Parietal lobe (tissue), 2 donors: ENCODE data around the gene COPS7A. TPM values are rescaled to one million over a fixed set of nuclear protein-coding genes. Genes with fewer than 3 reads are reported as not detected.

Experiments
- small RNA-seq: library from RNA; depleted of rRNA; stranded (forward); fragments of <200 nt; gene quantifications from one replicate; pipeline ENCODE3, GENCODE V24; 2014; ENCODE audit warnings: low replicate concordance
- total RNA-seq: library from RNA; depleted of rRNA; stranded (reverse); fragments of >200 nt; gene quantifications from one replicate; pipeline ENCODE4 v1.2.3, GENCODE V29; 2014

COPS7A gene
- total RNA-seq = 39.4 TPM

GRCh38 chr12:6723607-6724408 lies at the start of gene COPS7A:
Gene COPS7A (plus strand): TSS chr12:6724046. CDS start chr12:6724657, 611 bp downstream.

GRCh38 chr12:6688999-6689882 lies 34.6 kb upstream of the COPS7A start, which contains the start of gene ZNF384:
Gene ZNF384 (minus strand): TSS chr12:6689375. CDS start chr12:6679520, 9,855 bp downstream.

GRCh38 chr12:6700646-6701051 lies 23.2 kb upstream of the COPS7A start, which contains the start of gene PIANP:
Gene PIANP (minus strand): TSS chr12:6700815. CDS start chr12:6698061, 2,754 bp downstream.

GRCh38 chr12:6752921-6753771 lies 29.3 kb downstream of the COPS7A start, which contains the start of gene MLF2:
Gene MLF2 (minus strand): TSS chr12:6753141. CDS start chr12:6752334, 807 bp downstream.

GRCh38 chr12:6765634-6766581 lies 42.1 kb downstream of the COPS7A start, which contains the start of gene PTMS:
Gene PTMS (plus strand): TSS chr12:6766363. CDS start chr12:6766706, 343 bp downstream.

GRCh38 chr12:6772331-6772695 lies 48.5 kb downstream of the COPS7A start, which contains the start of gene LAG3:
Gene LAG3 (plus strand): TSS chr12:6772520. CDS start chr12:6772853, 333 bp downstream.

Small RNA genes lying within 50 kb of the gene (small RNA-seq; reads per million reads assigned to genes)
- gene RNU6-781P = not detected

Other genes starting within 250 kb of the COPS7A start
- 33.5 TPM for gene MRPL51, start 230.8 kb upstream of the COPS7A start, total RNA-seq
- gene NCAPD2, start 229.9 kb upstream of the COPS7A start, total RNA-seq = 19.4 TPM
- 1,745 TPM for gene GAPDH, start 189.5 kb upstream of the COPS7A start, total RNA-seq
- gene IFFO1, start 168.0 kb upstream of the COPS7A start, total RNA-seq = 6.6 TPM
- gene NOP2, start 155.8 kb upstream of the COPS7A start, total RNA-seq = 18.5 TPM
- 210 TPM for gene CHD4, start 116.7 kb upstream of the COPS7A start, total RNA-seq
- 0.94 TPM for gene LPAR5, start 88.1 kb upstream of the COPS7A start, total RNA-seq
- 1.6 TPM for gene ACRBP, start 76.6 kb upstream of the COPS7A start, total RNA-seq
- 83.6 TPM for gene ING4, start 60.9 kb upstream of the COPS7A start, total RNA-seq
- gene ZNF384, start 34.7 kb upstream of the COPS7A start, total RNA-seq = 32.2 TPM
- 4.1 TPM for gene PIANP, start 23.2 kb upstream of the COPS7A start, total RNA-seq
- gene MLF2, start 29.1 kb downstream of the COPS7A start, total RNA-seq = 110 TPM
- 64.5 TPM for gene PTMS, start 42.3 kb downstream of the COPS7A start, total RNA-seq
- not detected for gene LAG3, start 48.5 kb downstream of the COPS7A start, total RNA-seq
- 1.9 TPM for gene CD4, start 65.5 kb downstream of the COPS7A start, total RNA-seq
- gene GPR162, start 97.8 kb downstream of the COPS7A start, total RNA-seq = 57.0 TPM
- gene P3H3, start 104.4 kb downstream of the COPS7A start, total RNA-seq = 25.7 TPM
- gene GNB3, start 116.9 kb downstream of the COPS7A start, total RNA-seq = 5.9 TPM
- 4.1 TPM for gene CDCA3, start 127.2 kb downstream of the COPS7A start, total RNA-seq
- 64.8 TPM for gene USP5, start 128.1 kb downstream of the COPS7A start, total RNA-seq
- 181 TPM for gene TPI1, start 143.5 kb downstream of the COPS7A start, total RNA-seq
- 2.8 TPM for gene SPSB2, start 149.3 kb downstream of the COPS7A start, total RNA-seq
- gene LRRC23, start 180.8 kb downstream of the COPS7A start, total RNA-seq = 8.5 TPM
- 146 TPM for gene ENO2, start 190.5 kb downstream of the COPS7A start, total RNA-seq
- 22.5 TPM for gene ATN1, start 203.9 kb downstream of the COPS7A start, total RNA-seq
- gene RNU7-1, start 219.8 kb downstream of the COPS7A start, total RNA-seq = not detected
- 295 TPM for gene C12orf57, start 220.0 kb downstream of the COPS7A start, total RNA-seq
- gene PTPN6, start 227.3 kb downstream of the COPS7A start, total RNA-seq = 3.4 TPM
- gene PHB2, start 246.6 kb downstream of the COPS7A start, total RNA-seq = 104 TPM
- 39.4 TPM for gene EMG1, start 246.9 kb downstream of the COPS7A start, total RNA-seq